NCI-H1105 (cell line): ENCODE results near the gene NEK1.
A peak's percentile ranks its signal among the peaks of the same experiment; 100 is the strongest.

Source experiments
- DNase-seq: peaks from one replicate; lab custom pipeline; 2025; lab: John Stamatoyannopoulos, UW

The NEK1 gene

DNA sequence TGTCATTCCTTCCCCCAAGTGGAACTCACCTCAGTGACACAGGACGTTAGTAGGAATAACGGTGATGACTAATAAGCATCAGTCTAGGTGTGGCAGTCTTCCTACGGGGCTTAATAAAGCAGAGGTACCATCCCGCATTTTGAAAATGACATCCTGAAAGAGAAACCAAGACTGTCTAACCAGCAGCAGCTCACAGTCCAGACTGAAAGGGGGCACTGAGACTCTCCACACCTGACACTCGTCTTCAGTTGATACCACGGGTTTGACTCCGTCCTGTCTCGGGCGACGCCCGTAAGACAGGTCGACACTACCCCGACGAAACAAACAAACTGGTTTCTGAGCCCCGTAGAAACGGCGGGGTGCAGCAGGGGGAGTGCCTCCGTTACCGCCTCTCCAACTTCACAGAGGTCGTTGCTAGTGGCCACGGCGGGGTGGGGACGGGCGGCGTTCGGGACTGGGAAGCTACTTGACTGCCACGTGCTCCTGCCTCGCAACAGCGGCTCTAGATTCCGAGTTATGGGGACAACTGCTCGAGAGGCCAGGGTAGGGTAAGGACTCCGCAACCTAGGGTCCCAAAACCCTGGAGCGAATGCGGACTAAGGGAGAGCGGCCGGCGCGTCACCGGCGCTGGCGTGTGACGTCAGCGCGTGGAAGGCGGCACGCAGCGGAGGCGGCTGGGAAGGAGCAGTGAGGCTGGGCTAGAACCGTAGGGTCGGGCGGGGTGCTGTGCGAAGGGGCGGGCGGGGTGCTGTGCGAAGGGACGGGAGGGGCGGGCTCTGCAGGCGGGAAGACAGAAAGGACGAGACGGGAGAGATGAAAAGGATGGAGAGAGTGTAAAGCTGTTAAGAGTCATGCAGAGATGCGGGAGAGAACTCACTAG is at the start of gene NEK1:
Gene NEK1, minus strand, starts transcription at position 593 of the 880 bp plus-strand sequence. CDS start 9,953 bp downstream, outside the sequence.
- DNase-seq = peak; percentile 80

GRCh38 chr4:169661761-169662160 is 49.4 kb upstream of the NEK1 start:
- no peak for DNase-seq

GRCh38 chr4:169660929-169661328 is 48.5 kb upstream of the NEK1 start:
- no peak for DNase-seq

DNA sequence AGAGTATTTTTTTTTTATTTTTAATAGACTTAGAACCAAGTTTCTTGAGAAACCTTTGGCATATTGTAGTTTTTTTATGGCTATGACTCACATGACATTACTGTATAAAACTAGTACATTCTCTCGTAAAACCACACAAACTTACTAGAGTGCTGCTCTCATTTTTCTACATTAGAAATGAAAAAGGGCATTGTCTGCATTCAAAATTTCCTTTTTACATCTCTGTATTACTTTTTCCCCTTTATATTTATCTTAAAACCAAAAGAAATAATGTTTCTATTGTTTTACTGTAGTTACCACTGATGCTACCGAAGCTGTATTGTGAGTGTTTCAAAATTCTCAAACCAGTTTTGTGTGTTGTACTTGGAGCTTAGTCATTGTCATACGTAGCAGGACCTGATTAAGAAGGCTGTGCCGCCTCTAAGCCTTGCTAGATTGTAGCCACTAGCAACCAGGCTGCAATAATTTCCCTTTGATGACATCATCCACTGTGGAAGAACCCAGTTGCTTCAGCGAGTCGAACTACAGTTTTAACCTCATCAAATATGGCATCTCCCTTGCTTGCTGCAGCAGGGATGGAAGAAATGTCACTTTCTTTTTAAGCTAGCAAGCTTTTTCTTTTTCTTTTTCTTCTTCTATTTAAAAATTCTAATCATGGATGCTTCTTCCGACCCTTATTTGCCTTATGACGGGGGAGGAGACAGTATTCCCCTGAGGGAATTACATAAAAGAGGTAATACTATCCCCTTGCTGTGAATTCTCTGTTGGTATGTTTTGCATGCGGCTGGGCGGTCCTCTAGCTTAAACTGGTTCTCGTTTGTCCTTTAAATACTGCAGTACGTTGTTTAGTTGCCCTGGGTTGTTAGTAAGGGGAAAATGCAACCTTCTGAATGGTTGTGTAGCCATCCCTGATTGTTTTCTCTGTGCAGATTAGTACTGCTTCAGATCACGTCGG is 47.6 kb upstream of the NEK1 start:
- peak; percentile 76 for DNase-seq

- no peak for DNase-seq
These were observed 46.8 kb upstream of the NEK1 start for GRCh38 chr4:169658975-169659715.

DNA sequence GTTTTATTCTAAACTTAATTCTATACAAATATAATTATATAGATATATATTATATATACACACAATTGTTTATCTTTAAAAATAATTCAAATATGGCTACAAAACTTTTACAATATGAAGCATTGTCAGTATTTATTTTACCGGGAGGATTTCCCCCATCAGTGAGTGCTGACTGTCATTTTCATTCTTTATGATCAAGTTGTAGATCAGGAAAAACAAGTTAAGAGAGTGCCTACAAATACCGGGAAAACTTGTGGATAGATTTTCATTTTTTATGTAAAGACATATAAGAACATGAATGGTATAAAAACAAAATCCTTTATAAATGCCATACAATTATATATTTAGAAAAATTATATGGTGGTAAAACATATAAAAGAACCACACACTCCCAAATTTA is 45.8 kb upstream of the NEK1 start:
- no peak for DNase-seq

GRCh38 chr4:169657470-169658107 is 45.2 kb upstream of the NEK1 start:
- no peak for DNase-seq

- DNase-seq = no peak
These were observed 43.0 kb upstream of the NEK1 start for GRCh38 chr4:169655401-169655800.

DNA sequence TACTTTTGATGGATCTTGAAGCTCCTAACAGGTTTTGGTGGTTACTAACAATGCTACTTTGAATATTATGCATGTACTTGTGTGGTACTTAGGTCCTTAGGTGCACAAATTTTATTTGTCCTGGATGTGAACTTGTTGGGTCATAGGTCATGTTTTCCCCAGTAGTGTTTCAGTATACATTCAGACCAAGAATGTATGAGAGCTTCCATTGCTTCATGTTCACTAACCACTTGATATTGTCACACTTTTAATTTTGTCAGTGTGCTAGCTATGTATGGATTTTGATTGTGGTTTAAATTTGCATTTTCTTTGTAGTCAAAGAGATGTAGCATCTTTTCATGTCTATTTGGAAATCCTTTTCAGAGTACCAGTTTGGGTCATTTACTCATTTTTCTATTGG is 40.2 kb upstream of the NEK1 start:
- no peak for DNase-seq

DNA sequence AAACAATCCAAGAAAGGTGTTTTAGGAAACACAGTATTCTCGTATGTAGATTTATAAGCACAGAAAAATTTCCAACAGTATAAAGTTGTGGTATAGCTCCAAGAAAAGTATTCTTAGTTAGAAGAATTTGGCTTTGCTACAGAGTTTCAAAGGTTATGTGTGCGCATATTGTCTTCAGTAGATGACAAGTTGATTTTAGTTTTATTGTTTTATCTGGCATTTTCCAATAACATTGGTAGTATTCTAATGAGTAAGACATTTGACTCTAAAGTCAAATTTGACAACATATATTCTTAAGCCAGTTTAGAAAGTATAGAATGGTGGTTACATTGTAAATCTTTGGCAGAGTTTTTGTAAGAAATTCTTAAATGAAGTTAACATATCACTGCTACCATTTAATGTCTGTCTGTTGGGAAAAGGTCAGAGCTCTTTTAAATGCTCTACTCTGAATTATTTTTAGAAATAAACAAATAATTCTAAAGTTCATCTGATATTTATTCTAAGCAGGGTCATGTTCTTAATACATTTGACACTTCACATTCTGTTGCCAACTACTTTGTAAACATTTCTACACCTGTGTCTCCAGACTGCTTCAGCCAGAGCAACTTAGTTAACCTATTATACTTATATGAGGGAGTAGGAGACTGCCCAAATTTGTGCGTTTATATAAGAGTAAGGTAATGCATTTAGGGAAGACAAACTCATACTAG is 38.0 kb upstream of the NEK1 start:
- no peak for DNase-seq

DNA sequence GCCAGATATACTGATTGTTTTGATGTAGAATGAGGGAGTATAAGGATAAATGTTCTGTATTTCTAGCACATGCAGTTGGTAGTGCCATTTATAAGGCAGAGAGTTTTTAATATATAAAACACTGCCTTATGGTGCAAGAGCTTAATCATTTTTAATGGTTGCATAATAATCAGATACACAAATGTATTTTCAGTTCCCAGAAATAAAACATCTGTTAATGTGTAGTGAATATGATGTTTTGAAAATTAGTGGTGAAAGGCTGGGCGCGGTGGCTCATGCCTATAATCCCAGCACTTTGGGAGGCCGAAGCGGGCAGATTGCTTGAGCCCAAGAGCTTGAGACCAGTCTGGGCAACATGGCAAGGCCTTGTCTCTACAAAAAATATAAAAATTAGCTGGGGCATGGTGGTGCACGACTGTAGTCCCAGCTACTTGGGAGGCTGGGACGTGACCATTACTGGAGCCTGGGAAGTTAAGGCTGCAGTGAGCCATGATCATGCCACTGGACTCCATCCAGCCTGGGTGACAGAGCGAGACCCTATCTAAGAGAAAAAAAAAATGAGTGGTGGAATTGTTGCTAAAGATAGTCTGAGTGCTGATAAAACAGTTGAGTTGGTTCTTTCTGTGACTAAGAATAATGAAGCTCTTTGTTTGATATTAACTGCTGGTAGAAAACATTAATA is 37.3 kb upstream of the NEK1 start:
- no peak for DNase-seq

GRCh38 chr4:169645627-169646026 is 33.2 kb upstream of the NEK1 start:
- DNase-seq = no peak

DNA sequence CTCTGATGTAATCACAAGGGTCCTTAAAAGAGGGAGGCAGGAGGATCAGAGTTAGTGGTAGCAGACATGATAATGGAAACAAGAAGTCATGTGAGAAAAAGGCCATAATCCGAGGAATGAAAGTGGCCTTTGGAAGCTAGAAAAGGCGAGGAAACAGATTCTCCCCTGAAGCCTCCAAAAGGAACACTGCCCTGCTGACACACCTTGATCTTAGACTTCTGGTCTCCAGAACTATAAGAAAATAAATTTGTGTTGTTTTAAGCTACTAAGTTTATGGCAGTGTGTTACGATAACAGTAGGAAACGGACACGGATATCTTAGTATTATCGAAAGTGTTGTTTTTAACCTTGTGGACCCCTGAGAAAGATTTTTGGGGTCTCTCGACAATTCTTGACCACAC is 32.4 kb upstream of the NEK1 start:
- no peak for DNase-seq

DNA sequence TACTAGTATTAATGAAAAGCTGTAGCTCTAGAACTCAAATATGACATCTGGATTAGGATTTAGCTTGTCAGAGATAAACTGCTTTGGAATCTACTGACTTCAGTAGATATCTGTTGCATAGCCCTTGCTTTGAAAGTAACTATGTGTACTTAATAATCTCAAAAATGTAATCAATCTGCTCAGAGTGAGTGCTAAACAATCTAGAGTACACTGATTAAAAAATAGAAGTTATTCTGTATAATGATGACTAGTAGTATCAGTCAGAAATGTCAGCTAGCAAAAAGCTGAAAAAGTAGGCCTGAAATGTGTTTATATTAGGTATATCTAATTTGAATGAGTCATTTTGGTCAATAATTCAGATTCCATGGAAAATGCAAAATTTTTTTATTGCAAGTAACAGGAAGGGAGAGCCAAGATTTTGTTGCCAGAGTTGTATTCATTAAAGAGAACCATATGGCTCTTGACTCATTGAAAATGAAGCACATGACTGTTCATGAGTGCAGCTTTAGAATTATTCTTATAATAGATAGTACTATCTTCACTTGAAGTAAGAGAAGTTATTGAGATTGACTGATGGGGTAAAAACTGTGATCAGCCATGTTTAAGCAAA is 28.0 kb upstream of the NEK1 start:
- no peak for DNase-seq

DNA sequence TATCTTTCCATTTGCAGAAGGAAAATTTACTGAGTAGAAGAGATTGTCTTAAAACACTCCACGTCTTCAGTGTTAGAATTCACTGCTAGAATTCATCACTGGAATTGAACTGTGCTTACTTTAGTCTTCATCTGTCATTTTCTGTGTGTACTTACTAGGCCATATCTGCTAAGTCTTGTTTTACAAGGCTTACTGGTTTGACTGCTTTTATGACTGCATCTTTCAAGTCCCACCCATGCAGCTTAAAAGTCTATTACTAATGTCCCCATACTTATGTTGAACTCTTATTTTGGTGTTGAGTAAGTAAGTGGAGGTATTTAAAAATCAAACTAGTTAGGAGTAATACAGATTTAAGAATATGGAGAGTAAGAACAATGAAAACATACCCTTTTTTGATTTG is 22.6 kb upstream of the NEK1 start:
- no peak for DNase-seq

GRCh38 chr4:169632896-169633295 is 20.5 kb upstream of the NEK1 start:
- no peak for DNase-seq

DNA sequence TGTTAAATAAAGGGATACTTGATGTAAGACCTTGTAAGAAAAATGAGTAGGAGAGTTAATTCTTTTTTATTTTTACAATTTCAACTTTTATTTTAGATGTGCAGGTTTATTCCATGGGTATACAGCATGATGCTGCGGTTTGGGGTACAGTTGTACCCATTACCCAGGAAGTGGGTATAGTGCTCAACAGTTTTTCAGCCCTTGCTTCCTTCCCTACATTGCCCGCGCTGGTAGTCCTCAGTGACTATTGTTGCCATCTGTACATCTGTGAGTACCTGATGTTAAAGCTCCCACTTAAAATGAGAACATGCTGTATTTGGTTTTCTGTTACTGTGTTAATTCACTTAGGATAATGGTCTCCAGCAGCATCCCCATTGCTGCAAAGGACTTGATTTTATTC is 17.7 kb upstream of the NEK1 start:
- DNase-seq = no peak

GRCh38 chr4:169628579-169628978 is 16.2 kb upstream of the NEK1 start:
- DNase-seq = no peak

- no peak for DNase-seq
These were observed 14.9 kb upstream of the NEK1 start for GRCh38 chr4:169627307-169627706.
